A673 (cell line): ENCODE results near the gene CDC42BPA.

Experiments
- CTCF ChIP-seq: fragments of 300-800, 200-600 bp; sonication (generic); conservative IDR thresholded peaks from 2 replicates; pipeline ENCODE4 v1.5.1; 2017; ENCODE audit warnings: low read depth, mild to moderate bottlenecking, antibody characterized with exemption, low read length, moderate library complexity, mixed read lengths
- EZH2 ChIP-seq: fragments of 200-600 bp; sonication (generic); IDR thresholded peaks from 2 replicates; pipeline ENCODE4 v1.6.1; 2017; ENCODE audit warnings: borderline replicate concordance, low read depth, mild to moderate bottlenecking, mixed read lengths, antibody characterized with exemption, low read length; ENCODE audit not compliant: poor library complexity, severe bottlenecking

GRCh38 chr1:226973898-226974543 lies 344.3 kb downstream of the CDC42BPA start:
- TF ChIP-seq CTCF (no peak), EZH2 (no peak)
